Measurements from ENCODE around the gene ANK3. TPM values are rescaled to one million over a fixed set of nuclear protein-coding genes. Genes with fewer than 3 reads are reported as not detected.
A peak's percentile ranks its signal among the peaks of the same experiment; 100 is the strongest.

ANK3 gene
- total and polyA plus RNA-seq, 2 donors (not counting 3 experiments of a cell fraction or from before 2014, with no cell fraction given): 0.88 to 8.5 TPM

GRCh38 chr10:60309371-60309770 is 80.3 kb downstream of the ANK3 start:
- Histone ChIP-seq H3K27me3 (ENCODE audit: control insufficient read depth in 2 of 2, insufficient read depth in 2 of 2, low read length in 2 of 2) (no peaks in the 10 kb centered on the region), H3K4me2 (ENCODE audit: insufficient read depth, low read length) (no peak overlapping the region), H3K9me1 (replicated peaks; ENCODE audit: control insufficient read depth, extremely low read depth, insufficient read depth, low read length) (peaks cover 3% of the 10 kb centered on the region), H3K79me2 (ENCODE audit: control insufficient read depth, insufficient read depth, low read length) (no peaks in the 10 kb centered on the region), H3K27ac (ENCODE audit: insufficient read depth, low read depth, low read length) (no peak overlapping the region), H3K4me1 (ENCODE audit: control insufficient read depth, extremely low read depth, insufficient read depth, low read length) (peaks cover 38% of the 10 kb centered on the region), H4K20me1 (replicated peaks; ENCODE audit: control insufficient read depth, extremely low read depth, insufficient read depth, low read length) (no peaks in the 10 kb centered on the region), H3K36me3 (ENCODE audit: control insufficient read depth in 2 of 2, extremely low read depth in 1 of 2, insufficient read depth in 2 of 2, low read length in 2 of 2) (no peaks in the 10 kb centered on the region), H3K9ac (replicated peaks; ENCODE audit: extremely low read depth, insufficient read depth, low read length) (no peak overlapping the region), H3K4me3 (replicated peaks in 1 of 3; ENCODE audit: insufficient read depth in 1 of 3, low read depth in 1 of 3, low read length in 3 of 3) (no peak overlapping the region), H2AFZ (ENCODE audit: low read depth, low read length) (no peak overlapping the region), H3K9me3 (replicated peaks; ENCODE audit: control insufficient read depth, insufficient read depth, low read length) (no peaks in the 10 kb centered on the region)
- intact Hi-C loops (cut with micrococcal nuclease) (no loop called here), dilution Hi-C loops (cut with MboI; ENCODE audit: extremely low pct_ligation_motif_present, low sequenced_read_pairs) (no loop called here)
- ChIA-PET CTCF (interaction anchor here (0.9 kb wide), 1 partner anchor 9 kb away, joined by 4 read pairs; no protein-coding TSS in a partner anchor), POLR2A (no interaction called here)
- FAIRE-seq (no peak), DNase-seq (ENCODE audit: low read depth, low spot score) (no peak)
- no peak for TF ChIP-seq MAX (IDR thresholded peaks at IDR 0.05; ENCODE audit: insufficient read depth, insufficient read length)
- TF ChIP-seq MYC (IDR thresholded peaks at IDR 0.05; ENCODE audit: low read depth, low read length): no peak
- TF ChIP-seq POLR2A (IDR thresholded peaks at IDR 0.05; ENCODE audit: low read depth, low read length): no peak
- no peak for TF ChIP-seq POLR2AphosphoS5 (IDR thresholded peaks at IDR 0.05; ENCODE audit: insufficient read depth, low read depth, low read length)
- no peak for TF ChIP-seq GATA2 (IDR thresholded peaks at IDR 0.05; ENCODE audit: insufficient read depth, insufficient read length, low read depth, low read length)
- TF ChIP-seq FOS (IDR thresholded peaks at IDR 0.05; ENCODE audit: borderline replicate concordance, insufficient read depth, low read length): no peak
- BruUV-seq (replicated peaks): no TSS peak

DNA sequence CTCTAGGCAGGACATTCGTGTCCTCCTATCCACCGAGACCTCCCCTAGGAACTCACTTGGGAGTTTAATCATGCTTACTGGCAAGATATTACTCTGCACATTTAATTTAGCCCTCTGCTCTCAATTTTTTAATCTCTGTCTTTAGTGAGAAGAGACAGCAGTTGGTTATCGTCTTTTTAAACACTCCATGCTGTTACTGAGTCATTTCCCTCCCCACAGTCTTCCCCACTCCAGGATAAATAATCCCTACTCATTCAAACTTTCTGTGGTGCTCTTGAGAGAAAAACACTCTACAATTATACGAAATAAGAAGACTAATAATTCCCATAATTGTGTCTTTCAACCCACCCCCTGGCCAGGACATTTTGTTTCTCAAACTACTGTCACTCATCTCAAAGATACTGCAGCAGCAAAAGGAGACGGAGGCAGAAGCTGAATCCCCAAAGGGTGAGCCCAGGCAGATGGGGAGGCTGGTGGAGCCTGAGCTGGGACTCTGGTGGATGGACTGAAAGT is 84.2 kb downstream of the ANK3 start:
- Histone ChIP-seq H3K4me2 (ENCODE audit: insufficient read depth, low read length) (peak overlapping the region; percentile 77), H3K9me1 (replicated peaks; ENCODE audit: control insufficient read depth, extremely low read depth, insufficient read depth, low read length) (peaks cover 3% of the 10 kb centered on the region), H3K27me3 (ENCODE audit: control insufficient read depth in 2 of 2, insufficient read depth in 2 of 2, low read length in 2 of 2) (no peaks in the 10 kb centered on the region), H3K4me1 (ENCODE audit: control insufficient read depth, extremely low read depth, insufficient read depth, low read length) (peaks cover 19% of the 10 kb centered on the region), H3K9me3 (replicated peaks; ENCODE audit: control insufficient read depth, insufficient read depth, low read length) (no peaks in the 10 kb centered on the region), H4K20me1 (replicated peaks; ENCODE audit: control insufficient read depth, extremely low read depth, insufficient read depth, low read length) (no peaks in the 10 kb centered on the region), H3K9ac (replicated peaks; ENCODE audit: extremely low read depth, insufficient read depth, low read length) (peak overlapping the region; percentile 47), H3K4me3 (replicated peaks in 1 of 3; ENCODE audit: insufficient read depth in 1 of 3, low read depth in 1 of 3, low read length in 3 of 3) (no peak overlapping the region), H3K27ac (ENCODE audit: insufficient read depth, low read depth, low read length) (peak overlapping the region; percentile 73), H2AFZ (ENCODE audit: low read depth, low read length) (peak overlapping the region; percentile 98), H3K79me2 (ENCODE audit: control insufficient read depth, insufficient read depth, low read length) (no peaks in the 10 kb centered on the region), H3K36me3 (ENCODE audit: control insufficient read depth in 2 of 2, extremely low read depth in 1 of 2, insufficient read depth in 2 of 2, low read length in 2 of 2) (no peaks in the 10 kb centered on the region)
- TF ChIP-seq GATA2 (IDR thresholded peaks at IDR 0.05; ENCODE audit: insufficient read depth, insufficient read length, low read depth, low read length) (peak; percentile 90), JUN (IDR thresholded peaks at IDR 0.05; ENCODE audit: borderline replicate concordance, insufficient read depth, insufficient read length, low read depth) (peak; percentile 40), EZH2 (IDR thresholded peaks at IDR 0.05; ENCODE audit: borderline replicate concordance, low read depth, low read length, severe bottlenecking) (no peak), FOS (IDR thresholded peaks at IDR 0.05; ENCODE audit: borderline replicate concordance, insufficient read depth, low read length) (peak; percentile 70), MYC (IDR thresholded peaks at IDR 0.05; ENCODE audit: low read depth, low read length) (no peak)
- intact Hi-C loops (cut with micrococcal nuclease) (loop anchor here (1.0 kb wide), 1 partner anchor 9 kb away; no protein-coding TSS in a partner anchor), dilution Hi-C loops (cut with MboI; ENCODE audit: extremely low pct_ligation_motif_present, low sequenced_read_pairs) (no loop called here)
- DNase-seq (ENCODE audit: low read depth, low spot score) (peak; percentile 74), FAIRE-seq (peak; percentile 64)
- ChIA-PET CTCF (no interaction called here), POLR2A (no interaction called here)
- BruUV-seq (replicated peaks): no TSS peak
